HG02870 (cell line): Measurements from ENCODE around the gene G6PC3.

Experiments
- ATAC-seq: cut with Tn5 transposase; IDR thresholded peaks from one replicate; pipeline ENCODE4 v1.9.1; 2021; ENCODE audit warnings: mild to moderate bottlenecking, moderate library complexity; ENCODE audit not compliant: unreplicated experiment

Gene G6PC3

DNA sequence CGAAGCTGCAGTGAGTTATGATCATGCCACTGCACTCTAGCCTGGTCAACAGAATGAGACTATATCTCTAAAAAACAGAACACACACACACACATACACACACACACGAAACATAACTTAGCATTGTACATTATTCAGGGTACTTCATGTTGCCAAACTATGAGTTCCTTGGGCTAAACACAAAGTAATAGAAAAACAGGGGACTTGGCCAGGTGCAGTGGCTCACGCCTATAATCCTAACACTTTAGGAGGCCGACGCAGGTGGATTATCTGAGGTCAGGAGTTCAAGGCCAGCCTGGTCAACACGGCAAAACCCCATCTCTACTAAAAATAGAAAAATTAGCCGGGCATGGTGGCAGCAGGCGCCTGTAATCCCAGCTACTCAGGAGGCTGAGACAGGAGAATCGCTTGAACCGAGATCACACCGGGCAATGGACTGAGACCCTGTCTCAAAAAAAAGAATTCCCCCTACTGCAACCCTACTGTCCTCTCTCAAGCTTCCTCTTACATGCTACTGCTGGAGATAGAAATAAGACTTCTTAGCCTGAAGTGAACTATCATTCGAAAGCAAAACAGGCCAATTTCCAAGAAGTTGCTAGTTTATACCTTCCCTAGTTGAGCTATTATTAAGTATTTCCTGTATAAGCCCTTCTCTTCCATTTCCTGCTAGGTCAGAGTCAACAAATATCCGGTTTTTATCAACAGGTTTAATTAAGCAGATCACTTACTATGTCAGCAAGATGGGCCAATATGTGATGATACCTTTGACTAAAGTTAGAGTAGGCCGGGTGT lies 11.2 kb upstream of the G6PC3 start:
- ATAC-seq: no peak

DNA sequence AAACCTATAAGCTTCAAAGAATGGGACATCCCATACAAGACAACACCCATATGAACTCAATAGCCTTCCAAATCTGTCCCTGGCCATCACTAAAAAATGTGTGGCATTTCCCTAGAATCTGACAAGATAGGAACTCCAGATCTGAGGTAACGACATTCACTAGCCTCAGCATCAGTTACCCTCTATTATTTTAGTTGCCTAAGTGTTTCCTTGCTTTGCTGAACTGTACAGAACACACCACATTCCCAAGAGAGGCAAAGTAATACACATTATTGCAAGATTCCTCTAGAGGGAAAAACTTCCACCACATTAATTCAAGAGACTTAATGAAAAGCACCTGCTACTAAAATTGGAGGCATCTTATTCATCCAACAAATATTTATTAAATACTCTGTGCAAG lies 9.1 kb upstream of the G6PC3 start:
- ATAC-seq: no peak

DNA sequence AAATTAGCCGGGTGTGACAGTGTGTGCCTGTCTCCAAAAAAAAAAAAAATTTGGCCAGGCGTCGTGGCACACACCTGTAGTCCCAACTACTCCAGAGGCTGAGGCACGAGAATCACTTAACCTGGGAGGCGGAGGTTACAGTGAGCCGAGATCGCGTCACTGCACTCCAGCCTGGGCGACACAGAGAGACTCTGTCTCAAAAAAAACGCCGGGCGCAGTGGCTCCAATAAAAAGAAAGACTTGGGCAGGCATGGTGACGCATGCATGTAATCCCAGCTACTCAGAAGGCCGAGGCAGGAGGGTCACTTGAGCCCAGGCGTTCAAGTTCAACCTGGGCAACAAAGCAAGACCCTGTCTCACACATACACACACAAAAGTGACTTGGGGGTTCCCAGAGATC lies 7.7 kb upstream of the G6PC3 start:
- ATAC-seq: no peak

GRCh38 chr17:44063704-44064639 lies 6.6 kb upstream of the G6PC3 start:
- ATAC-seq: no peak

- ATAC-seq: no peak
Measured at GRCh38 chr17:44065668-44066203, 4.8 kb upstream of the G6PC3 start.

DNA sequence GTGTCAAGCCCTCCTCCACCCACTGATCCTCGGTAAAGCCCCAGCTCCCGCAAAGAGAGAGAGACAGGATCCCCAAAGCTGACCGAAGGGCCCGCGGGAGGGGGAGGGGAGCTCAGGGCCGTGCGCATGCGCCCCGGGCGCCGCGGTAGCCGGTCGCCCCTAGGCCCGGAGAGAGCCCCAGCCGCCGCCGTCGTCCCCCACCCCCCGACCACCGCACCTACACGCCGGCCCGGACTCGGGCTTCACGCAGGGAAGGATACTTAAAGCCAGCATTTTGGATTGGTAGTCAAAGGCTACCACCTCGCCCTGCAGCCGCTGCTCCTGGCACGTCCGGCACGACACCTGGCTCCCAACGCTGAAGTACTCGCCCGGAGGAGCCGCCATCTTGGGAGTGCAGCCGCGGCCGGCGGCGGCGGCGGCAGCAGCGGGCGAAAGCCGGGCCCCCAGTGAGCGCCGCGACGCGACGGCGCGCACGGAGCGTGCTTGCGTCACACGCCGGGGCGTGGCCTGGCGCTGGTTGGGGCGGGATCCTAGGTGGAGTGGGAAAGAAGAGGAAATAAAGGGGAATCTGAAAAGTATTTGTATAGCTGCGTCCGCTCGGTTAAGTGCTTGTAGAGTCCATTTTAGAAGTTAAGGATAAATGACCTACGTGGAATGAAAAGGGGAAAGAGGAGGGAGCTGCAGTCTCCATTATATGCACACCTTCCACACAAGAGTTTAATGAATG lies 4.2 kb upstream of the G6PC3 start, which contains the start of gene LSM12:
TSS of gene LSM12 (minus strand) at position 468 of the 727 bp plus-strand sequence. CDS start at position 384, 84 bp downstream.
- ATAC-seq: peak; percentile 46

DNA sequence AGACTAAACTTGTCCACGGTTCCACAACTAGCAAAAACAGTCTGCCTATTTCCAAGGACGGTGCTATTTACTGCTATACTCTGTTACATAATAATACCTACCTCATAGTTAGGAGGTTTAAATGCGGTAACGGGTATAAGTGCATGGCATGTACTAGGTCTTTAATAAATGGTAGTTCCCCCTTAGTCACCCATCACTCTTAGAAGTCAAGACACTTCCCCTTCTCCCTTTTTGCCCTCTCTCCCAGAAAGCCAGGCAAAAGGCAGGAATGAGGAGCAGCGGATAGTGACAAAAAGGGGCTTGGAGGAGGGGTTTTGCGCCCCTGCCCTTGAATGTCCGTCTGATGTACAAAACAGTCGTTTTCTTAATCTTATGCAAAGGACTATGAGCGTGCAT lies 3.0 kb upstream of the G6PC3 start:
- no peak for ATAC-seq

DNA sequence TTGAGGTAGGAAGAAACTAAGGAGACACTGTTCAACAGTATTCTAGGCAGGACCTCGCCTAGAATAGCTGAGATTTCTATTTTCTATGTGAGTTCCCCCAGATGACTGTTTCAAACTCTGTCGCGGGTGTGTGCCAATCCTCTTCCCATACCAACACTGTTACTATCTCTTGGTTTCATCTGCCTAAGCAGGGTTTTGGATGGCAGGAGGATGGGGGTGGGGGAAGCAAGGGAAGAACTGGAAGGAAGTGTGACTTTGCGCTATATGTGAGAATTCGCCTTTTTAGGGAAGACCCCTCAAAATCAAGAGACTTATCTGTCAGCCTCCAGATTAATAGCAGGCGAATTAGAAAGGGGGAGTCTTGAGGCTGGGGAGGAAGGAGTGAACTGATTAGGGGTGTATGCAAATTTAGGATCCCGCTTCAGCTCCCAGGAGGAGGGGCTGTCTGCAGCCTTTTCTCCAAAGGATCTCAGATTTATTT lies 521 bp upstream of the G6PC3 start:
- peak; percentile 10 for ATAC-seq

- no peak for ATAC-seq
Measured at GRCh38 chr17:44071198-44071520, 624 bp downstream of the G6PC3 start.

GRCh38 chr17:44071772-44072171 lies 1.2 kb downstream of the G6PC3 start:
- ATAC-seq: no peak

GRCh38 chr17:44074231-44074910 lies 3.8 kb downstream of the G6PC3 start:
- no peak for ATAC-seq

GRCh38 chr17:44074911-44075285 lies 4.4 kb downstream of the G6PC3 start:
- ATAC-seq: no peak

DNA sequence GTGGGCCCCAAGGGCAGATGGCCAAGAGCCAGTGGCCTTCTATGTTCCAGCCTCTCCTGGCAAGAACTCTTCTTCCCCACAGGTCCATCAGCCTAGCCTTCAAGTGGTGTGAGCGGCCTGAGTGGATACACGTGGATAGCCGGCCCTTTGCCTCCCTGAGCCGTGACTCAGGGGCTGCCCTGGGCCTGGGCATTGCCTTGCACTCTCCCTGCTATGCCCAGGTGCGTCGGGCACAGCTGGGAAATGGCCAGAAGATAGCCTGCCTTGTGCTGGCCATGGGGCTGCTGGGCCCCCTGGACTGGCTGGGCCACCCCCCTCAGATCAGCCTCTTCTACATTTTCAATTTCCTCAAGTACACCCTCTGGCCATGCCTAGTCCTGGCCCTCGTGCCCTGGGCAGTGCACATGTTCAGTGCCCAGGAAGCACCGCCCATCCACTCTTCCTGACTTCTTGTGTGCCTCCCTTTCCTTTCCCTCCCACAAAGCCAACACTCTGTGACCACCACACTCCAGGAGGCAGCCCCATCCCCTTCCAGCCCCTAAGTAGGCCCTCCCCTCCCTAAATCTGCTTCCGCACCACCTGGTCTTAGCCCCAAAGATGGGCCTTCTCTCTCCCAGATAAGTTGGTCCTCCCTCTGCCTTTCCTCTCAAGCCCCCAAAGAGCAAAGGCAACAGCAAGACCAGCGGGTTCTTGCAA lies 5.2 kb downstream of the G6PC3 start:
- no peak for ATAC-seq

- ATAC-seq: no peak
Measured at GRCh38 chr17:44076716-44077594, 6.4 kb downstream of the G6PC3 start.

- no peak for ATAC-seq
Measured at GRCh38 chr17:44077595-44077909, 7.0 kb downstream of the G6PC3 start.

GRCh38 chr17:44078412-44078811 lies 7.9 kb downstream of the G6PC3 start:
- ATAC-seq: no peak

- no peak for ATAC-seq
Measured at GRCh38 chr17:44079877-44080821, 9.6 kb downstream of the G6PC3 start.

DNA sequence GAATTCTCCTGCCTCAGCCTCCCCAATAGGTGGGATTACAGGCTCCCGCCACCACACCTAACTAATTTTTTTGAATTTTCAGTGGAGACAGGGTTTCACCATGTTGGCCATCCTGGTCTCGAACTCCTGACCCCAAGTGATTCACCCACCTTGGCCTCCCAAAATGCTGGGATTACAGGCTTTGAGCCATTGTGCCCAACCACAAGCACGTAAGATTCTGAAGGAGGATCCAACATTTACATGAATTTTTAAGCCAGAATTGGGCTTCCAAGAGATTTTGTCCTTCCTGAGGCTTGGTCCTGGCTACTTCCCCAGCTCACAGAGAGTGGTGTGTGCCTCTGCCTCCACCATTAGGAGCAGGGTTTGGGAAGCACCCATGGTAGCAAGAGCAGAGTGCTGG lies 11.1 kb downstream of the G6PC3 start:
- no peak for ATAC-seq
